ENCODE data around the gene PHOX2B.

PHOX2B gene

DNA sequence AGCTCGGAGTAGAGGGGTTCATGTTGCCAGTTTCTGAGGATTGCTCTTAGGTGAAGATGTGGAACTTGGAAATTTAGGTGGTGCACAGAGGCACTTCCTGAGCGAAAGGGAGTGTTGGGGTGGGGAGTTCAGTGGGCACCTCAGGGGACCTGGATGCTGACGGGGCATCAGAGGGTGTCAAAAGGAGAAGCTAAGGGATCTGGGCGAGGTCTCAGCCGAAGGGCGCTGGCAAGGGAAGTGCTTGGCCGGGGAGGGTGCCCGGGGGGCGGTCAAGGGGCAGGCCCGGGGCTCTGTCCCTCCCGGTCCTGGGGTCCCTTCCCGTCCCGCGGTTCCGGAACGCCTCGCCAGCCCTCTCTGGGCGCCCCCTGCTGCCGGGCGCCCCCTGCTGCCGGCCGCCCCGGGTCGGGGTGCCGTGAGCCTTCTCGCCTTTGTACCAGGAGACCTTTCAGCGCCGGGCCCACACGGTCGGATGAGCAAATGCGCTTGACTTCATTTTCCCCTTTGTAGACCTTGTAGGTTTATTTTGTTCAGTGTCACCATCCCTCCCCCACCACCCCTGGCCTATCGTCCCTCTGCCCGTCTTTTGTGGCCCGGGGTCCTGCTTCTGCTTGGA, 3.0 kb upstream of the PHOX2B start:
- Histone ChIP-seq H3K9ac (ENCODE audit: low read length) (no peak overlapping the region), H4K20me1 (ENCODE audit: insufficient read depth, low read length) (no peaks in the 10 kb centered on the region), H3K79me2 (ENCODE audit: low read length) (no peaks in the 10 kb centered on the region), H3K4me1 (ENCODE audit: low read length) (no peaks in the 10 kb centered on the region), H3K4me2 (ENCODE audit: low read depth, low read length) (no peak overlapping the region), H3K27ac (ENCODE audit: low read length) (no peak overlapping the region), H3K9me3 (replicated peaks; ENCODE audit: insufficient read depth, low read length) (no peaks in the 10 kb centered on the region), H2AFZ (ENCODE audit: low read length) (no peak overlapping the region), H3K27me3 (replicated peaks; ENCODE audit: insufficient read depth, low read length) (no peaks in the 10 kb centered on the region), H3K36me3 (replicated peaks; ENCODE audit: insufficient read depth, low read length) (no peaks in the 10 kb centered on the region), H3K9me2 (replicated peaks; ENCODE audit: insufficient read depth, low read length) (no peaks in the 10 kb centered on the region), H3K4me3 (ENCODE audit: low read length) (no peak overlapping the region), H3F3A (ENCODE audit: insufficient read depth, low read length) (no peaks in the 10 kb centered on the region)
- no peak for DNase-seq
- TF ChIP-seq EZH2 (optimal IDR thresholded peaks at IDR 0.05; ENCODE audit: low read depth, low read length) (no peak), EZH2phosphoT487 (IDR thresholded peaks at IDR 0.05; ENCODE audit: low read length) (no peak)
- TF ChIP-seq, protein P1, sequence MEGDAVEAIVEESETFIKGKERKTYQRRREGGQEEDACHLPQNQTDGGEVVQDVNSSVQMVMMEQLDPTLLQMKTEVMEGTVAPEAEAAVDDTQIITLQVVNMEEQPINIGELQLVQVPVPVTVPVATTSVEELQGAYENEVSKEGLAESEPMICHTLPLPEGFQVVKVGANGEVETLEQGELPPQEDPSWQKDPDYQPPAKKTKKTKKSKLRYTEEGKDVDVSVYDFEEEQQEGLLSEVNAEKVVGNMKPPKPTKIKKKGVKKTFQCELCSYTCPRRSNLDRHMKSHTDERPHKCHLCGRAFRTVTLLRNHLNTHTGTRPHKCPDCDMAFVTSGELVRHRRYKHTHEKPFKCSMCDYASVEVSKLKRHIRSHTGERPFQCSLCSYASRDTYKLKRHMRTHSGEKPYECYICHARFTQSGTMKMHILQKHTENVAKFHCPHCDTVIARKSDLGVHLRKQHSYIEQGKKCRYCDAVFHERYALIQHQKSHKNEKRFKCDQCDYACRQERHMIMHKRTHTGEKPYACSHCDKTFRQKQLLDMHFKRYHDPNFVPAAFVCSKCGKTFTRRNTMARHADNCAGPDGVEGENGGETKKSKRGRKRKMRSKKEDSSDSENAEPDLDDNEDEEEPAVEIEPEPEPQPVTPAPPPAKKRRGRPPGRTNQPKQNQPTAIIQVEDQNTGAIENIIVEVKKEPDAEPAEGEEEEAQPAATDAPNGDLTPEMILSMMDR (IDR thresholded peaks at IDR 0.05; ENCODE audit: low read length): no peak

DNA sequence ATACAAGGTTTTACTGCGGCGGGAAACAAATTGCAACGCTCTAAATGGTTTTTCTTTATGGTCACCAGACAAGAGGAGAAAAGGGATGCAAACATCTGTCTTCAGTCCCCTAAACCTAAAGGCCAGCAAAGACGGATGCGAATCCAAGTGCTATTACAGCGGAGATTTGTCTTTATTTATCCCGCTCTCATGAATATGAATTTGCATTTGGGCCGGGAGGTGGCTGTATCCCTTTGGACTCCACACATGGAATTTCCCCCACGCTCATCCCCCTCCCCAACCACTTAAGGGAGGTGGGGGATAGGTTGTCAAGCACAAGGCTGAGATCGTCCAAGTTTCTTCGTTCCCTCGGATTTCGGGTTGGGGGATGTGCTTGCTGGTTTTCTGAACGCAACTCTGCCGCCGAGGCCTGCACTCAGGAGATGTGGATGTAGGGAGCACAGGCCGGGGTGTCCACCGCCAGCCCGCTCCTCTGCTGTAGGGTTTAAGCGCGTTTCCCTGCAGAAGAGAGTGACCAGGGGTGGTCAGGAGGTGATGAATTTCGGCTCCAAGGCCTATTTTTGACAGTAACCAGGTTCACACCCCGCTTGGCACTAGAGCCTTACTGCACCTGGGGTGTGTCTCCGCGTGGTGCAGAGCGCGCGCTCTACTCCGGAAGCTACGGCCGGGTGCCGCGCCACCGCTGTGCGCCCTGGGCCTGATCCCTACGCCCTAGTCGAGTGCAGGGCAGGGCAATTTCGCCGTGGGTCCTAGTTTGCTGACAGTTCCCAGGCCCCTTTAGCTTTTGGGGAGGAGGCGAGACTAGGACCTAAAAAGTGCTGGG, 2.3 kb upstream of the PHOX2B start:
- no peak for DNase-seq
- no peaks in the 10 kb centered on the region for H3K79me2 ChIP-seq (ENCODE audit: low read length)
- H3F3A ChIP-seq (ENCODE audit: insufficient read depth, low read length): no peaks in the 10 kb centered on the region
- no peaks in the 10 kb centered on the region for H3K9me2 ChIP-seq (replicated peaks; ENCODE audit: insufficient read depth, low read length)
- H3K9me3 ChIP-seq (replicated peaks; ENCODE audit: insufficient read depth, low read length): no peaks in the 10 kb centered on the region
- no peak overlapping the region for H2AFZ ChIP-seq (ENCODE audit: low read length)
- H3K27me3 ChIP-seq (replicated peaks; ENCODE audit: insufficient read depth, low read length): no peaks in the 10 kb centered on the region
- no peak for TF ChIP-seq EZH2phosphoT487 (IDR thresholded peaks at IDR 0.05; ENCODE audit: low read length)
- TF ChIP-seq, protein P1 (IDR thresholded peaks at IDR 0.05; ENCODE audit: low read length): no peak
- TF ChIP-seq EZH2 (optimal IDR thresholded peaks at IDR 0.05; ENCODE audit: low read depth, low read length): no peak
- no peaks in the 10 kb centered on the region for H3K36me3 ChIP-seq (replicated peaks; ENCODE audit: insufficient read depth, low read length)
- no peaks in the 10 kb centered on the region for H4K20me1 ChIP-seq (ENCODE audit: insufficient read depth, low read length)
- no peak overlapping the region for H3K4me2 ChIP-seq (ENCODE audit: low read depth, low read length)
- no peak overlapping the region for H3K27ac ChIP-seq (ENCODE audit: low read length)
- H3K4me3 ChIP-seq (ENCODE audit: low read length): no peak overlapping the region
- H3K4me1 ChIP-seq (ENCODE audit: low read length): no peaks in the 10 kb centered on the region
- H3K9ac ChIP-seq (ENCODE audit: low read length): no peak overlapping the region

DNA sequence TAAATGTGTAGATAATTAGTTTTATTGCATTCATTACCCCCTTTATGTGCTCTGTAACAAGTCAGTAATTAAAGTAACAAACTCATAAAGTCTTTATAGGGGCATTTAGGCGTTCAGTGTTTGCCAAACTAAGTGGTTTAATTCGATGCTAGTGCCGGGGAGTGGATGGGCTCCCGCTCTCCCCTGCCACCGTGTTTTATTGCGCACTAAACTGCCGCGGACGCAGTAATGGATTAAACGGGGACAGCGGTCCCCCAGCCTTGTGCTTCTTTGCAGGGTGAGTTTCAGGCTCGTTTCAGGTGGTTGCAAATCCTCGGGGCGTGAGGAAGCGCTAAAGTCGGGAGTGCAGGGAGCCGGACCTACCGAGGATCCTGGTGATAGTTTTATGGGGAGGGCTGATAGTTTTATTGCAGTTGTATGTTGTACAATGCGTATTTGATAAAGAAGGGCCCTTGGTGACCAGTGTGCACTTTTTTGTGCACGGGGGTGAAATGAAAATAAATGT, 1.6 kb upstream of the PHOX2B start:
- H3K4me1 ChIP-seq (ENCODE audit: low read length): no peaks in the 10 kb centered on the region
- no peaks in the 10 kb centered on the region for H3K36me3 ChIP-seq (replicated peaks; ENCODE audit: insufficient read depth, low read length)
- H3F3A ChIP-seq (ENCODE audit: insufficient read depth, low read length): no peaks in the 10 kb centered on the region
- H3K79me2 ChIP-seq (ENCODE audit: low read length): no peaks in the 10 kb centered on the region
- no peak overlapping the region for H3K4me2 ChIP-seq (ENCODE audit: low read depth, low read length)
- H2AFZ ChIP-seq (ENCODE audit: low read length): no peak overlapping the region
- H3K9ac ChIP-seq (ENCODE audit: low read length): no peak overlapping the region
- no peaks in the 10 kb centered on the region for H4K20me1 ChIP-seq (ENCODE audit: insufficient read depth, low read length)
- no peaks in the 10 kb centered on the region for H3K9me3 ChIP-seq (replicated peaks; ENCODE audit: insufficient read depth, low read length)
- H3K27ac ChIP-seq (ENCODE audit: low read length): no peak overlapping the region
- H3K9me2 ChIP-seq (replicated peaks; ENCODE audit: insufficient read depth, low read length): no peaks in the 10 kb centered on the region
- DNase-seq: no peak
- no peaks in the 10 kb centered on the region for H3K27me3 ChIP-seq (replicated peaks; ENCODE audit: insufficient read depth, low read length)
- H3K4me3 ChIP-seq (ENCODE audit: low read length): no peak overlapping the region
- TF ChIP-seq EZH2 (optimal IDR thresholded peaks at IDR 0.05; ENCODE audit: low read depth, low read length) (no peak), EZH2phosphoT487 (IDR thresholded peaks at IDR 0.05; ENCODE audit: low read length) (no peak)
- TF ChIP-seq, protein P1 (IDR thresholded peaks at IDR 0.05; ENCODE audit: low read length): no peak
